NCI-H1930 (cell line): ENCODE measurements around the gene GRID2.

ENCODE experiments used
- DNase-seq, 2 experiments: peaks; one replicate each; lab custom pipeline; 2025; lab: John Stamatoyannopoulos, UW

The GRID2 gene

GRCh38 chr4:93502991-93503390, 1199.2 kb downstream of the GRID2 start:
- no peak for DNase-seq

GRCh38 chr4:93513851-93514250, 1210.1 kb downstream of the GRID2 start:
- DNase-seq, result no peak

- DNase-seq, result no peak
Measured at GRCh38 chr4:93515208-93515607, 1211.4 kb downstream of the GRID2 start.

- DNase-seq, result no peak
Measured at GRCh38 chr4:93529692-93530372, 1226.1 kb downstream of the GRID2 start.

- no peak for DNase-seq
Measured at GRCh38 chr4:93532234-93532633, 1228.5 kb downstream of the GRID2 start.

GRCh38 chr4:93540562-93540961, 1236.8 kb downstream of the GRID2 start:
- DNase-seq, result no peak

GRCh38 chr4:93561842-93562241, 1258.1 kb downstream of the GRID2 start:
- DNase-seq, result no peak

GRCh38 chr4:93568758-93569157, 1265.0 kb downstream of the GRID2 start:
- no peak for DNase-seq

- DNase-seq, result no peak
Measured at GRCh38 chr4:93573285-93573684, 1269.5 kb downstream of the GRID2 start.

- no peak for DNase-seq
Measured at GRCh38 chr4:93578942-93579341, 1275.2 kb downstream of the GRID2 start.

- DNase-seq, result no peak
Measured at GRCh38 chr4:93605163-93605562, 1301.4 kb downstream of the GRID2 start.

- DNase-seq, result no peak
Measured at GRCh38 chr4:93617606-93618005, 1313.8 kb downstream of the GRID2 start.

- no peak for DNase-seq
Measured at GRCh38 chr4:93633721-93634120, 1330.0 kb downstream of the GRID2 start.

GRCh38 chr4:93635943-93636342, 1332.2 kb downstream of the GRID2 start:
- no peak for DNase-seq

GRCh38 chr4:93645120-93645519, 1341.4 kb downstream of the GRID2 start:
- DNase-seq, result no peak

GRCh38 chr4:93646233-93646930, 1342.6 kb downstream of the GRID2 start:
- no peak for DNase-seq

GRCh38 chr4:93648258-93648657, 1344.5 kb downstream of the GRID2 start:
- DNase-seq, result no peak

- DNase-seq, result no peak
Measured at GRCh38 chr4:93649828-93650227, 1346.1 kb downstream of the GRID2 start.

- no peak for DNase-seq
Measured at GRCh38 chr4:93654211-93654610, 1350.4 kb downstream of the GRID2 start.

GRCh38 chr4:93657527-93657926, 1353.8 kb downstream of the GRID2 start:
- DNase-seq, result no peak

GRCh38 chr4:93658443-93658842, 1354.7 kb downstream of the GRID2 start:
- DNase-seq, result no peak

- DNase-seq, result no peak
Measured at GRCh38 chr4:93659629-93660028, 1355.9 kb downstream of the GRID2 start.

- no peak for DNase-seq
Measured at GRCh38 chr4:93660036-93660435, 1356.3 kb downstream of the GRID2 start.

- DNase-seq, result no peak
Measured at GRCh38 chr4:93670434-93670833, 1366.7 kb downstream of the GRID2 start.
